Measurements from ENCODE around the gene GLIPR1L2.
"Not testable (repeated sequence)": the region's sequence is repeated elsewhere in the genome, so short reads cannot be mapped to it uniquely, and the experiment has no call there.

Gene GLIPR1L2

GRCh38 chr12:75419841-75420240 lies 29.0 kb downstream of the GLIPR1L2 start:
- H3K9ac ChIP-seq (ENCODE audit: low read depth in 1 of 2, low read length in 2 of 2): no peak overlapping the region
- no peaks in the 10 kb centered on the region for H3K9me3 ChIP-seq (ENCODE audit: control insufficient read depth in 1 of 2, low read length in 2 of 2)
- H3K27me3 ChIP-seq (ENCODE audit: control insufficient read depth in 1 of 2, insufficient read depth in 2 of 2, low read length in 2 of 2): no peaks in the 10 kb centered on the region
- no peaks in the 10 kb centered on the region for H3K4me1 ChIP-seq (ENCODE audit: control insufficient read depth in 1 of 2, insufficient read depth in 2 of 2, low read length in 2 of 2)
- H3K36me3 ChIP-seq (ENCODE audit: control insufficient read depth in 1 of 2, insufficient read depth in 2 of 2, low read length in 2 of 2): no peaks in the 10 kb centered on the region
- H3K27ac ChIP-seq (ENCODE audit: low read depth, low read length): no peak overlapping the region
- H3K4me3 ChIP-seq (ENCODE audit: low read depth in 1 of 2, low read length in 2 of 2): no peak overlapping the region

- Histone ChIP-seq H3K9ac (ENCODE audit: low read depth in 1 of 2, low read length in 2 of 2) (no peak overlapping the region), H3K27ac (ENCODE audit: low read depth, low read length) (no peak overlapping the region), H3K4me3 (ENCODE audit: low read depth in 1 of 2, low read length in 2 of 2) (no peak overlapping the region), H3K27me3 (ENCODE audit: control insufficient read depth in 1 of 2, insufficient read depth in 2 of 2, low read length in 2 of 2) (no peaks in the 10 kb centered on the region), H3K36me3 (ENCODE audit: control insufficient read depth in 1 of 2, insufficient read depth in 2 of 2, low read length in 2 of 2) (no peaks in the 10 kb centered on the region), H3K4me1 (ENCODE audit: control insufficient read depth in 1 of 2, insufficient read depth in 2 of 2, low read length in 2 of 2) (no peaks in the 10 kb centered on the region), H3K9me3 (ENCODE audit: control insufficient read depth in 1 of 2, low read length in 2 of 2) (peaks cover 0 to 6% of the 10 kb centered on the region in 2 donors)
Observed at GRCh38 chr12:75427491-75427890, 36.6 kb downstream of the GLIPR1L2 start.

GRCh38 chr12:75428767-75429166 lies 37.9 kb downstream of the GLIPR1L2 start:
- Histone ChIP-seq H3K27ac (ENCODE audit: low read depth, low read length) (no peak overlapping the region), H3K9ac (ENCODE audit: low read depth in 1 of 2, low read length in 2 of 2) (no peak overlapping the region), H3K27me3 (ENCODE audit: control insufficient read depth in 1 of 2, insufficient read depth in 2 of 2, low read length in 2 of 2) (no peaks in the 10 kb centered on the region)

GRCh38 chr12:75432924-75433323 lies 42.0 kb downstream of the GLIPR1L2 start:
- Histone ChIP-seq H3K36me3 (ENCODE audit: control insufficient read depth in 1 of 2, insufficient read depth in 2 of 2, low read length in 2 of 2) (no peaks in the 10 kb centered on the region), H3K27me3 (ENCODE audit: control insufficient read depth in 1 of 2, insufficient read depth in 2 of 2, low read length in 2 of 2) (no peaks in the 10 kb centered on the region), H3K27ac (ENCODE audit: low read depth, low read length) (no peak overlapping the region), H3K9ac (ENCODE audit: low read depth in 1 of 2, low read length in 2 of 2) (no peak overlapping the region), H3K4me3 (ENCODE audit: low read depth in 1 of 2, low read length in 2 of 2) (no peak overlapping the region), H3K4me1 (ENCODE audit: control insufficient read depth in 1 of 2, insufficient read depth in 2 of 2, low read length in 2 of 2) (no peaks in the 10 kb centered on the region), H3K9me3 (ENCODE audit: control insufficient read depth in 1 of 2, low read length in 2 of 2) (peaks cover 0 to 15% of the 10 kb centered on the region in 2 donors)

More at GRCh38 chr12:75428767-75429166, 37.9 kb downstream of the GLIPR1L2 start:
- H3K9me3 ChIP-seq (ENCODE audit: control insufficient read depth in 1 of 2, low read length in 2 of 2): peaks cover 0 to 6% of the 10 kb centered on the region in 2 donors
- H3K4me3 ChIP-seq (ENCODE audit: low read depth in 1 of 2, low read length in 2 of 2): no peak overlapping the region
- no peaks in the 10 kb centered on the region for H3K36me3 ChIP-seq (ENCODE audit: control insufficient read depth in 1 of 2, insufficient read depth in 2 of 2, low read length in 2 of 2)
- no peaks in the 10 kb centered on the region for H3K4me1 ChIP-seq (ENCODE audit: control insufficient read depth in 1 of 2, insufficient read depth in 2 of 2, low read length in 2 of 2)

GRCh38 chr12:75437564-75437963 lies 46.7 kb downstream of the GLIPR1L2 start:
- Histone ChIP-seq H3K4me3 (ENCODE audit: low read depth in 1 of 2, low read length in 2 of 2) (no peak overlapping the region), H3K27ac (ENCODE audit: low read depth, low read length) (no peak overlapping the region), H3K4me1 (ENCODE audit: control insufficient read depth in 1 of 2, insufficient read depth in 2 of 2, low read length in 2 of 2) (no peaks in the 10 kb centered on the region), H3K9ac (ENCODE audit: low read depth in 1 of 2, low read length in 2 of 2) (no peak overlapping the region), H3K27me3 (ENCODE audit: control insufficient read depth in 1 of 2, insufficient read depth in 2 of 2, low read length in 2 of 2) (no peaks in the 10 kb centered on the region), H3K36me3 (ENCODE audit: control insufficient read depth in 1 of 2, insufficient read depth in 2 of 2, low read length in 2 of 2) (no peaks in the 10 kb centered on the region), H3K9me3 (ENCODE audit: control insufficient read depth in 1 of 2, low read length in 2 of 2) (peaks cover 0 to 8% of the 10 kb centered on the region in 2 donors)

GRCh38 chr12:75438059-75438754 lies 47.3 kb downstream of the GLIPR1L2 start:
- no peaks in the 10 kb centered on the region for H3K36me3 ChIP-seq (ENCODE audit: control insufficient read depth in 1 of 2, insufficient read depth in 2 of 2, low read length in 2 of 2)

GRCh38 chr12:75439048-75439447 lies 48.2 kb downstream of the GLIPR1L2 start:
- Histone ChIP-seq H3K9ac (ENCODE audit: low read depth in 1 of 2, low read length in 2 of 2) (no peak overlapping the region), H3K4me3 (ENCODE audit: low read depth in 1 of 2, low read length in 2 of 2) (no peak overlapping the region)

More at GRCh38 chr12:75438059-75438754, 47.3 kb downstream of the GLIPR1L2 start:
- Histone ChIP-seq H3K4me3 (ENCODE audit: low read depth in 1 of 2, low read length in 2 of 2) (no peak overlapping the region), H3K4me1 (ENCODE audit: control insufficient read depth in 1 of 2, insufficient read depth in 2 of 2, low read length in 2 of 2) (peaks cover 0 to 5% of the 10 kb centered on the region in 2 donors), H3K27me3 (ENCODE audit: control insufficient read depth in 1 of 2, insufficient read depth in 2 of 2, low read length in 2 of 2) (no peaks in the 10 kb centered on the region), H3K27ac (ENCODE audit: low read depth, low read length) (no peak overlapping the region), H3K9me3 (ENCODE audit: control insufficient read depth in 1 of 2, low read length in 2 of 2) (peaks cover 0 to 8% of the 10 kb centered on the region in 2 donors), H3K9ac (ENCODE audit: low read depth in 1 of 2, low read length in 2 of 2) (no peak overlapping the region)

GRCh38 chr12:75439930-75440329 lies 49.0 kb downstream of the GLIPR1L2 start:
- no peaks in the 10 kb centered on the region for H3K36me3 ChIP-seq (ENCODE audit: control insufficient read depth in 1 of 2, insufficient read depth in 2 of 2, low read length in 2 of 2)

More at GRCh38 chr12:75439048-75439447, 48.2 kb downstream of the GLIPR1L2 start:
- Histone ChIP-seq H3K4me1 (ENCODE audit: control insufficient read depth in 1 of 2, insufficient read depth in 2 of 2, low read length in 2 of 2) (peaks cover 0 to 5% of the 10 kb centered on the region in 2 donors), H3K36me3 (ENCODE audit: control insufficient read depth in 1 of 2, insufficient read depth in 2 of 2, low read length in 2 of 2) (no peaks in the 10 kb centered on the region), H3K9me3 (ENCODE audit: control insufficient read depth in 1 of 2, low read length in 2 of 2) (peaks cover 0 to 8% of the 10 kb centered on the region in 2 donors), H3K27ac (ENCODE audit: low read depth, low read length) (no peak overlapping the region), H3K27me3 (ENCODE audit: control insufficient read depth in 1 of 2, insufficient read depth in 2 of 2, low read length in 2 of 2) (no peaks in the 10 kb centered on the region)

GRCh38 chr12:75441687-75442449 lies 51.0 kb downstream of the GLIPR1L2 start:
- H3K4me1 ChIP-seq (ENCODE audit: control insufficient read depth in 1 of 2, insufficient read depth in 2 of 2, low read length in 2 of 2); H3K9ac ChIP-seq (ENCODE audit: low read depth in 1 of 2, low read length in 2 of 2); H3K4me3 ChIP-seq (ENCODE audit: low read depth in 1 of 2, low read length in 2 of 2); H3K27me3 ChIP-seq (ENCODE audit: control insufficient read depth in 1 of 2, insufficient read depth in 2 of 2, low read length in 2 of 2); H3K9me3 ChIP-seq (ENCODE audit: control insufficient read depth in 1 of 2, low read length in 2 of 2); H3K27ac ChIP-seq (ENCODE audit: low read depth, low read length); H3K36me3 ChIP-seq (ENCODE audit: control insufficient read depth in 1 of 2, insufficient read depth in 2 of 2, low read length in 2 of 2): not testable (repeated sequence)

More at GRCh38 chr12:75439930-75440329, 49.0 kb downstream of the GLIPR1L2 start:
- H3K9ac ChIP-seq (ENCODE audit: low read depth in 1 of 2, low read length in 2 of 2): no peak overlapping the region
- no peaks in the 10 kb centered on the region for H3K27me3 ChIP-seq (ENCODE audit: control insufficient read depth in 1 of 2, insufficient read depth in 2 of 2, low read length in 2 of 2)
- H3K4me3 ChIP-seq (ENCODE audit: low read depth in 1 of 2, low read length in 2 of 2): no peak overlapping the region
- H3K4me1 ChIP-seq (ENCODE audit: control insufficient read depth in 1 of 2, insufficient read depth in 2 of 2, low read length in 2 of 2): peaks cover 0 to 5% of the 10 kb centered on the region in 2 donors
- H3K9me3 ChIP-seq (ENCODE audit: control insufficient read depth in 1 of 2, low read length in 2 of 2): peaks cover 0 to 4% of the 10 kb centered on the region in 2 donors
- no peak overlapping the region for H3K27ac ChIP-seq (ENCODE audit: low read depth, low read length)

GRCh38 chr12:75442454-75442853 lies 51.6 kb downstream of the GLIPR1L2 start:
- H3K36me3 ChIP-seq (ENCODE audit: control insufficient read depth in 1 of 2, insufficient read depth in 2 of 2, low read length in 2 of 2); H3K9me3 ChIP-seq (ENCODE audit: control insufficient read depth in 1 of 2, low read length in 2 of 2); H3K4me1 ChIP-seq (ENCODE audit: control insufficient read depth in 1 of 2, insufficient read depth in 2 of 2, low read length in 2 of 2); H3K4me3 ChIP-seq (ENCODE audit: low read depth in 1 of 2, low read length in 2 of 2); H3K27ac ChIP-seq (ENCODE audit: low read depth, low read length); H3K9ac ChIP-seq (ENCODE audit: low read depth in 1 of 2, low read length in 2 of 2); H3K27me3 ChIP-seq (ENCODE audit: control insufficient read depth in 1 of 2, insufficient read depth in 2 of 2, low read length in 2 of 2): not testable (repeated sequence)

Data from duodenal mucosa (tissue), 2 donors.